OCI-LY7 (cell line): ENCODE data around the gene ODF2.

ENCODE experiments used
- CTCF ChIP-seq: fragments of 200-600 bp; sonication (generic); conservative IDR thresholded peaks from 2 replicates; pipeline ENCODE4 v1.5.1; 2014; ENCODE audit warnings: mild to moderate bottlenecking, antibody characterized with exemption, low read length, moderate library complexity, mixed read lengths
- EZH2phosphoT487 ChIP-seq: fragments of 200-600 bp; sonication (generic); IDR thresholded peaks from 2 replicates; pipeline ENCODE4 v1.6.1; 2018; ENCODE audit warnings: low read depth, borderline replicate concordance, mild to moderate bottlenecking, mixed run types, antibody characterized with exemption, low read length, moderate library complexity, mixed read lengths

- no peak for TF ChIP-seq CTCF
- TF ChIP-seq EZH2phosphoT487 = no peak
These were observed 29.0 kb downstream of the ODF2 start for GRCh38 chr9:128484686-128485413.
